NCI-H2227 (cell line): ENCODE data around the gene ZNF664.

ENCODE experiments used
- DNase-seq: peaks from one replicate; lab custom pipeline; 2025; ENCODE audit not compliant: unreplicated experiment; lab: John Stamatoyannopoulos, UW

Gene ZNF664

DNA sequence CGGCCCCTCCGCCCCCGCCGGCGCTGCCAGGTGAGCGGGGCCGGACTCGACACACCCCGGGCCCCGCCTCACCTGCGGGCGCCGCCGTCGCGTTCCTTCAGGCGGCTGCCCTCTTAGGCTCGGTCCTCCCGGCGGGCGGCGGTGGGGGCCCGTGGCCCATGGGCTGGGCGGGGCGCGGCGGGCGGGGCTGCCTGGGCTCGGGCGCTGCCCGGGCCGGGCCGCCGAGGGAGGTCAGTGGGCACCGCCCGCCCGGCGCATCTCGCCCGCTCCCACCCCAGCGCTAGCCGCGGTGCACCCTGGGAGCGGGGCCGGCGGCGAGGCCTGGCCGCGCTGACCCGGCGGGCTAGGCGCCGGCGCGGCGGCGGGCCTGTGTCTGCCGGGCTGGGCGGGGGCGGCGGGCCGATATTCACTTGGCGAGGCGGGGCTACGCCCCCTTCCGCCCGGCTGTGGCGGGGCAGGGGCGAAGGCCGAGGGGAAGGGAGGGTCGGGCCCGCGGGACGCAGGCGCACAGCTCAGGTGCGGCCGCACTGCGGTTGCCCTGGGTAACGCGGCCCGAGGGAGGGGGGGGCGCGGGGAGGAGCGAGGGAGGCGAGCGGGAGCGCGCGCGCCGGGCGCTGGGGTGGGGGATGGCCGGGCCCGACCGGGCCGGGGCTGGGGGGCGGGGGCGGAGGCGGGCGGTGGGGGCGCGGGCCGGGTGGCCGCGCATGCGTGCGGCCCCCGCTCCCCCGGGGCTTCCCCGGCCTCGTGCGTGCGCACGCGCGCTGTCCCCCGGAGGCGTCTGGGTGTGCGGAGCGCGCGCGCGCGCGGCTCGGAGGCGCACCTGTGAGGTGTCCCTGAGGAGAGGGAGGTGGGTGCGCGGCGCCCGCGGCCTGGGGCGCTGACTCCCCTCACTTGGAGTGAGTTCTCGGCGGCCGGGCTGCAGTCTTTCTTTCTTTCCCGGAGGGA lies at the start of gene ZNF664, which contains the start of gene CCDC92:
Gene ZNF664, plus strand, starts transcription at position 759 of the 945 bp plus-strand sequence. CDS start 38,930 bp downstream, outside the sequence.
Gene CCDC92, minus strand, starts transcription at position 375 of the 945 bp plus-strand sequence. CDS start 28,526 bp downstream, outside the sequence.
- DNase-seq = peak; percentile 99

DNA sequence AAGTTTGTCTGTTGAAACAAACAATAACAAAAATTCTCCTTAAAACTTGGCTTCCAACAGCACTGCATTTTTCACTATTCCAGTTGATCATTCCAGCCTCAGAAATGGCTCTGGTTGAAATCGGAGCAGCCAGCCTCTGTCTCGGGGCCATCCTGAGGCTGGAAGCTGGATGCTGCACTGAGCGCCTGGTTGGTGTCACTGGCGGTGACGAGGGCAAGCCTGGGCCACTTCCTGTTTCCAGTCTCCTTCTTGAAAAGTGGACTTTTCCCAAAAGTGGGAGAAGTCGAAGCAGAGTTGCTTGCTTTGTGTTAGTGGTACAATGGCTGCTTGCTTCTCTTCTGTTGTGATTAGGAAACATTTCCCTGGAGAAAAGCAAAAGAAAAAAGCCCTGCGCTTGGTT lies 49.1 kb upstream of the ZNF664 start:
- DNase-seq = no peak

DNA sequence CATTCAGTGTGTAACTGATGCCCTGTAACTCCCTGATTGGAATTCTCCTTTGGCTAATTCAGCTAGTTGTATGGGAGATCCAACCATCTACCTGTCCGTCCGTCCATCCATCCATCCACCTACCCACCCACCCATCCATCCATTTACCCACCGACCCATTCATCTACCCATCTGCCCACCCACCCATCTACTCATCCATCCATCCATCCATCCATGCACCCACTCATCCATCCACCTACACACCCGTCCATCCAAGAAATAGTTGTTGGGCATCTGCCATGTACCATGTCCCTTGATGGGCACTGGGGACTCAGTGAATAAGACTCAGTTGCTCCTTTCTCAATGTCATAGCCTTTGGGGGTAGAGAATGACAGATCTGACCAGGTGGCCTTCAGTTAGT lies 48.5 kb upstream of the ZNF664 start:
- no peak for DNase-seq

DNA sequence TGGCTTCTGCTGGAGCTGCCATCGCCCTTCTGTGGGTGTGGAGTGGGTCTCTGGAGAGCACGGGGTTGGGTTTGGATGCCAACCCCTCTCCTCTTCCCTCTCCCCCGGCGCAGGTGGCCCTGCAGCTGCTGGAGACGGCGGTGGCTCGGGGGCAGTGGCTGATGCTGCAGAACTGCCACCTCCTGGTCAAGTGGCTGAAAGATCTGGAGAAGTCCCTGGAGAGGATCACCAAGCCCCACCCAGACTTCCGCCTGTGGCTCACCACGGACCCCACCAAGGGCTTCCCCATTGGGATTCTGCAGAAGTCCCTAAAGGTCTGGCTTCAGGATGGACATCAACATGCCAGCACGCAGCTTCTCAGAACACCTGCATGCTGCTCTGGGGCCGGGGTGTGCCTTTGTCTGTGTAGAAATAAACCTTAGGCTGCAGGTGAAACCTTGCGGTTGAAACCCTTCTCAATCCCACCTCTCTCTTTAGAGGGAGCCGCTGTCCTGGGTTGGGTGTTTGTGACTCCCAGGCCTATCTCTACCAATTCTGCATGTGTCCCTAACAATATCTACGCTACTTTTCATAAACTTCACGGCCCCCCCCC lies 44.6 kb upstream of the ZNF664 start:
- no peak for DNase-seq

DNA sequence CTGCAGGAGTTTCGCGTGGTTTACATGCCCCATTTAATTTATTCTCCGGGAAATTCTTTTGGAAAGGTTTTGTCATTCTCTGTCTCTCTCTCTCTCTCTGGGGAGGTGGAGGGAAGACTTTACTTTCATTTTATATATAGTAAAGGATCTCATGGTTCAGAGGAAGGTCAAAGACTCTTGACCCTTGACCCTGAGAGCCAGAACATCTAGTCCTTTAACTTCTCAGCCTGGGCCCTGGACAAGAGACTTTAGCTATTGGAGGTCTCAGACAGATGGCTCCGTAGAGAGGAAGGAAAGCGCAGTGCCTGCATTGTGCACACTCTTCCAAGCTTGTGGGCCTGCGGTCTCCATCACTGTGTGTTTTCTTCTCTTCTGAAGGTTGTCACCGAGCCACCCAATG lies 44.1 kb upstream of the ZNF664 start:
- DNase-seq = no peak

DNA sequence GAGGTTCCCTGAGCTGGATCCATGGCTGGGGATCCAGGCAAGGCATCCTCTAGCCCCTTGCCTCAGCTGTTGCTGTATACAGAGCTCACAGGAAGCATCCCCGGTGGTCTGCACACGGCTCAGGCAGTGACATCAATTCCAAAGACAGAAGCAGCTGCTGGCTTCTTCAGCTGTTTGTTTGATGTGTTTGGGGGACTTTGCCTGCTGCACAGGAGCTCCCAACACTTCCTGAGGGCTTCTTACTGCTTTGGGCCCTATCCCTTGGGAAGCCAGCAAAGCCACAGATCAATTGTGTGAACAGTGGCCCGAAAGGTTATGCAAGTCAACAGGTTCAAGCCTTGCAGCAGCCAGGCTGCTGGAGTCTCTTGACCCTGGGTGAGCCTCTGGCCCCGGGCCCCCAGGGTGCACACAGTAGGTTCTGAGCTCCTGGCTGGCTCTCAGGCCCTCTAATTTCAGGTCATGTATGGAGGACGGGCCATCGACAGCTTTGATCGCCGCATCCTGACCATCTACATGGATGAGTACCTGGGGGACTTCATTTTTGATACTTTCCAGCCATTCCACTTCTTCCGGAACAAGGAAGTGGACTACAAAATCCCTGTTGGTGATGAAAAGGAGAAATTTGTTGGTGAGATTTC lies 43.0 kb upstream of the ZNF664 start:
- no peak for DNase-seq

DNA sequence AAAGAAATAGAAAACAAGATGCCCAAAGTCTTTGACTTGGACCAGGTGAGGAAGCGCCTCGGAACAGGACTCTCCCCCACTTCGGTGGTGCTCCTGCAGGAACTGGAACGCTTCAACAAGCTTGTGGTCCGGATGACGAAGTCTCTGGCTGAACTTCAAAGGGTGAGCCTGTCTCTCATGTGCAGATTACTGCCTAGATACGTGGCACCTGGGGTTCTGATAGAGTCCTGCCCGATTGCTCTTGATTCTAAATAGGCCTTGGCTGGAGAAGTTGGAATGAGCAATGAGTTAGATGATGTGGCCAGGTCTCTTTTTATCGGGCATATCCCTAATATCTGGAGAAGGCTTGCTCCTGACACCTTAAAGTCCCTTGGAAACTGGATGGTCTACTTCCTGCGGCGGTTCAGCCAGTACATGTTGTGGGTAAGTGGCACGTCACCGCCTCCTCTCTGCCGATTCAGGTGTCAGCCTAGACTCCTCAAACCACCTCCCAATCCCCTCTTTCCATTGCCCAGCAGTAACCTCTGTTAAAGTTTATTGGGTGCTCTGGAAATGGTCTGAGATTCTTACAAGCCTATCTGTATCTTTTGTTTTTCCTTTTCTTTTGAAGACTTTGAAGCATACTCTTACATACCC lies 41.2 kb upstream of the ZNF664 start:
- no peak for DNase-seq

DNA sequence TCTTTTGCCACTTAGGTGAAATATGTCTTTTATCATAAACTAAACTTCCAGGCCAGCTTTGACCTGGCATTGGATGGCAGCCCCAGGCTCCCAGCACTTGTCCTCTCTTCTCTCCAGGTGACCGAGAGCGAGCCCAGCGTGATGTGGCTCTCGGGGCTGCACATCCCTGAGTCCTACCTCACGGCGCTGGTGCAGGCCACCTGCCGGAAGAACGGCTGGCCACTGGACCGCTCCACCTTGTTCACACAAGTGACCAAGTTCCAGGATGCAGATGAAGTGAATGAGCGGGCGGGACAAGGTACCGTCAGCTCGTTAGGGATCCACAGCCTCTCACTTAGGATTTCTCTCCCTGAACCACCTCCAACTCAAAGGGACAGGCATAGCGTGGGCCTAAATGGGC lies 39.8 kb upstream of the ZNF664 start:
- DNase-seq = no peak

DNA sequence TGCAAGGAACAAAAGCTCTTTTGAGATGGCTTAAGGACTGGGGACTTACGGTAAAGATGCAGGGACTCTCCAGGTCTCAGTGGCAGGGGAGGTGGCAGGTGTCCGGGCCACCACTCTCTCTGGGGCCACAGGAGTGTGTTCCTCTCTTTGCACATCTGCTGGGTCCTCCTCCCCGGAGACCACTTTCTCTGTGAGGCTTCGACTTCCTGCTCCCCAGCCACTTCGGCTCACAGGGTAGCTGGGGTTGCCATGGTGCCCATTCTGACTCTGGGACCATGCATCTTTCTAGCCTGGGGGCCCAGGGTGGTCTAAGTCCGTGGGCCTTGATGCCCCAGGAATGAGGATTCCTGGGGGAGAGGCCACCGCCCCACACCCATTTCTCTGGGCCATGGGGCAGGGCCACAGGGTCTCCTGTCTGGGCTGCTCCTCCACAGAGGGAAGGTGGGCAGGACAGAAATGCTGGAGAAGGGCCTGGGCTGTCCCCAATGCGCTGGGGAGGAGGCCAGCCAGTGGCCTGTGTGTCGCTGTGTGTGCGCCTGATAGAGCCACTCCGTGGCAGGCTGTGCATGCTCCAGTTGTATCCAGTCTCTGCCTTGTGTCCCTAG lies 38.9 kb upstream of the ZNF664 start:
- DNase-seq = no peak

DNA sequence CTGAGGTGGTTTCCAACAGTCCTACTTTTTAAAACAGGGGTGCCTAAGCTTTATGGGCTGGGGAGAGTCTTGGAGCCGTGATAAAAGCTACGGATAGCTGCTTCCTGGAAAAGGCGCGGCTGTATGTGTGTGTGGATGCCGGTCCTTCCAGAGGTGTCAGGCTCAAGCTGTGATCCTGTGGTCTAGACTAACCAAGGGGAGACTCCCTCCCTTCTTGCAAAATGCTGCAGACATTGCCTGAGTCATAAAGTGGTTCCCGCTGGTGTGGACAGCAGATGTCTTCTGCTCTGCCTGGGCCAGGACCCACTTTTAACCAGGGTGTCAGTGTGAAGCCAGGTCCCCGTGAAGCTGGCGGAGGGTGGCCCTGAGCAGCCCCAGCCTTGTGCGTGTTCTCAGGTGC lies 38.2 kb upstream of the ZNF664 start:
- no peak for DNase-seq

DNA sequence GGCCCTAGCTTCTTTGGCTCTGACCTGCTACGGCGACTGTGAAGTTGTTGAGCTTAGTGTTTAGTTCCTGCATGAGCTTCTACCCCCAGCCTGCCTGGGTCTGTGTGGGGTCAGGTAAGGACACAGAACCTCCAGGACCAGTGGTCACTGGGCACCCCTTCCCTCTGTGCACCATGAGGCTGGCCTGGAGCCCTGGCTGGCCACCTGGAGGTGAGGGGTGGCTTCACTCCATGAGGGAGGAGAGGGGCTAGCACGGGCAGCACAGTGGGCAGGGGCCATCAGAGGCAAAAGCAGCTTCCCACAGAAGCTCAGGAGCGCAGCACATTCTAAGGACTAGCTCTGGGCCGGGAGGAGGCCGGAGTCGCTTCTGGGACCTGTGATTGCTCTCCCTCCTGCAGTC lies 37.1 kb upstream of the ZNF664 start:
- no peak for DNase-seq

DNA sequence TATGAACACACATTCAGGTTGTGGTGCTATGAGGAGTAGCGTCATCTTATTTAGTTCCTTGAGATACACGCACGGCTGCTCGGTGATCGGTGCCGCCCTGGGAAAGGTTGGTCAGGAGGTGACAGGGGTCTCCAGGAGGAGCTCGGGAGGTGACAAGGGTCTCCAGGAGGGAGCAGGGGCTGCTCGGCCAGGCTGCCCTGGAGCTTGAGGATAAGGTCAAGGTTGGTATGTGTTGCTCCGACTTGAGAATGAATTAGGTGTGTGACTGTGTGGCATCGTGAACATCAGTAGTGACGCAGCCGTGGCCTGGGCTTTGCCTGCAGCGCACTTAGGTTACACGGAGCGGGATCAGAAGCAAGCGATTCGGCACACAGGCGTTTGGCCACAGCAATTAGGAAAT lies 36.5 kb upstream of the ZNF664 start:
- DNase-seq = no peak

DNA sequence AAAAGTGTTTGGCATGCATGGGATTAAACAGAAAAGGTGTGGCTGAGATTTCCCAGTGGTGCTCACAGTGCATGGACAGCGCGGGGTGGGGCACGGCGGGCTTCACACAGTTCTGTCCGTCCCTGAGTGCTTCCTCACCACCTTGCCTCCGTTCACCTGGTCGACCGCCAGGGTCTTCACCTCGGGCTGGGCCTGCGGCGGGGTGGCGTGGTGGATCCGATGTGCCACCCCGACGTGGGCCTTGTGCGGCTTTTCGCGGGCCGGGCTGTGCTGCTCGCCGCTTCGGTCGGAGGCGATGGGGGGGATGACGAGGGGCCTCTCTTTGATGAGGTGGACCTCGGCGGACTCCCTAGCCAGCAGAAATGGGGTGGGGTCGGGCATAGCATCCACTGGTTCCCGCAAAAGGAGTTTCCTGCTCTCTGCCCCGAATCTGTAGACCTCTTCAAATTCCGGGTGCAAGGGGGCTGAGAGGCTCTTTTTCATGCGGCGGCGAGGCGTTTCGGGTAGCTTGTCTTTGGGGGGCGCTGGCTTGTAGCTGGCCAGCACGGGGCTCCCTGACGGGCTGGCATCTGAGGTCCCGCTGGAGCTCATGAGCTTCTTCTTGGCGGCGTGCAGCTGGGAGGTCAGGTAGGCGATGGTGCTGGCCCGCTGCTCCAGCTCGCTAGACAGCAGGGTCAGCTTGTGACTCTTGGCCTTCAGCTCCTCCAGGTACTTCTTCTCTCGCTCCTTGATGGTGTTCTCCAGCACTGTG lies 35.9 kb upstream of the ZNF664 start:
- DNase-seq = no peak

DNA sequence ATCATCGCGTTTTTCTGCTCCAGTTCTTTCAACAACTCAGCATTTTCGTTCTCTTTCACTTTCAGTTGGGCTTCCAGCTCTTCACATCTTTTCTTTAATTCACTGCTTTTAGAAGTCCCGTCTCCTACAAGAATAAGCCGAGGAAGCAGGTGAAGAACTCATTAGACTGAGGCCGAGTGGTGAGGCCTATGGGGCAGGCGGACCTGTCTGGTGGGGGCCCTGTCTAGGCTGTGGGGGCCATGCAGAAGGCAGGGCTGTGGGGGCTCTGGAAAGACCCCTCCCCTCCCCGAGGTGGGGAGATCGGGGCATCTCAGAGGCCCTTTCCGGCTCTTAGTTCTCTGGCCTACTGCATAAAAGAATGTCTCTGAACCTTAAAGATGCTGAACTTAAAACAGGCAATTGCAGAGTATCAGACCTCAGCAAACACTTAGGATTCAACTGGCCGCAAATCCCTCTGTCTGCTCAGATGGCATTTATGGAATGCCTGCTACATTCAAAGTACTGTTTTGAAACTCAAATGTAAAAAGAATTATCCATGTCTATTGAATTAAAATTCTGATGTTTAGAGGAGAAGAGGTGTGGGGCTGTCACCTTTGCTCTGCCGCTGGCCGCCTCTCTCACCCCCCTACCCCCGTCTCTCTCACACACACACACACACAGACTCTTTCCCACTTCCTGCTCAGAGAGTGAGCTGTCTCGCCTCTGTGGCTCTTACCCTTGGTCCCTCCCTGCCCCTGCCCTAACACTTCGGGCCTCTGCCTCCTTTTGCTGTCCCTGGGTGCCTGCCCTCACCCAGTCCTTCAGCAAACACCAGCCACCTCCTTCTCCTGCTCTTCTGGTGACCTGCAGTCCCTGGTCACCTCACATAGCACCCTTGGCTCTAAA lies 35.1 kb upstream of the ZNF664 start:
- no peak for DNase-seq

DNA sequence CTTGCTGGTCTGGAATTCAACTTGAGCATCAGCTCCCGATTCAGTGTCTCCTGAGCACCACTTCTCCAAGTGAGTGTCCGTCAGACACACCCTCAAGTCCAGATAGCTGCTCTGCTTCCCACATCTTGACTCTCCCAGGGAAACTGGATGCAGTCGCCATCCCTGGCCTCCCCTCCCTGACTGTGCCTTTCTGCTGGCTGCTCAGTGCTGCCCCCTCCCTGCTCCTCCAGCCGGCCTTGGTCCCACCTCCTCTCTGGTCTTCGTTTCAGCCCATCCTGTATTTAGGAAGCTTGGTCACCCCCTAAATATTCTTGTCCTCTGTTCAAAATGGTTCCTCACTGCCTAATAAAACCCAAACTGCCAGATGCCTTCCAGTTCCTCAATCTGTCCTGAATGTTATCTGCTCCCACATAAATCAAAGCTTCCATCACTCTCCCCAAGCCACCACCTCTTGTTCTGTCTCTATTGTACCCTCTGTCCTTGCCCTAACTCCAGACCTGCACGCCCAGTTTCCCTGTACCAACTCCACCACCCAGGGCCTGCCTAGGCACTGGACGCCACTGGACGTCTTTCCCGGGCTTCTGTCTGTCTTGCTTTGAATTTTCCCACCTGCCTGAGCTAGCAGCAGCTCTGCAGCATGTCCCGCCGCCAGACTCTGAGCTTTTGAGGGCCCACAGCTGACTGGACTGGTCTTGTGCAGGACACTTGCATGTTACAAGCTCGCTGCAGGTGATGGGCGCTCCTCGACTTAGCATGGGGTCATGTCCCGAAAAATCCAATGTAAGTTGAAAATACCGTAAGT lies 34.1 kb upstream of the ZNF664 start:
- no peak for DNase-seq

DNA sequence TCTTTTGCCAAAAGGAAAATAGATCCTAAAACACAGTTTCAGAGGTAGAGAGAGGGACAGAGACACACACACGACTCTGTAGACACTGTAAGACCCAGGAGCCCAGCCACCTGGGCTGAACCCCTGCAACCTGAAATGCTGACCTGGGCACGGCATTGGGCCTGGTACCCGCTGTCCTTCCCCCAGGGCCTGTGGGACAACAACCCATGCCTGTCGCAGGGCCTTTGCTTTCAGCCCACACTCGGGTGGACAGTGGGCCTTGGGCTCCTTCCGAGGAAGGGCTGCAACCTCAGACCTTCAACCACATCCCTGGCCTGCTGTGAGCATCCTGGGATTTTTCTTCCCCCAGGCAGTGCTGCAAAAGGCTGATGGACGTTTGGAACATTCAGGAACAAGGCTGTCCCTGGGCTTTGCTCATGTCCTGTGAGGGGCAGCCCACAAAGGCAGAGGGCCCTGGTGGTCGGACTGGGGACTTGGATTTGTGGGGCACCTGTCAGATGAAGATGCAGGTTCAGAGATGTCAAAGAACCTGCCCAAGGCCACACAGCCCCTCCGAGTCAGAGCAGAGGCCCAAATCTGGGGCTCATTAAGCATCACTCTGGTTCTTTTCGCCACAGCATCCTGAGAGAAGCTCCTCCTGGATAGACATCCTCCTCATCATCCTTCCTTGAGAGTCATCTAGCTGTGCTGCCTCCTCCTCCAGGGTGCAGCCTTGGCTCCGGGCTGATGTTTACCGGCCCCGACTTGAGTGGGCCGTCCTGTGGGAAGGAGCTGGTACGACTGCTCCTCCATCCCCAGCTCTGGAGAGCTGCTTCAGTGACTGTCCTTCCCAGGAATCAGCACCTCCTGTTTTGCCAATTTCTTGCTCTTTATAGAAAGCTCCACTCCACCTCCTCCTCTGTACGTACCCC lies 33.0 kb upstream of the ZNF664 start:
- no peak for DNase-seq

DNA sequence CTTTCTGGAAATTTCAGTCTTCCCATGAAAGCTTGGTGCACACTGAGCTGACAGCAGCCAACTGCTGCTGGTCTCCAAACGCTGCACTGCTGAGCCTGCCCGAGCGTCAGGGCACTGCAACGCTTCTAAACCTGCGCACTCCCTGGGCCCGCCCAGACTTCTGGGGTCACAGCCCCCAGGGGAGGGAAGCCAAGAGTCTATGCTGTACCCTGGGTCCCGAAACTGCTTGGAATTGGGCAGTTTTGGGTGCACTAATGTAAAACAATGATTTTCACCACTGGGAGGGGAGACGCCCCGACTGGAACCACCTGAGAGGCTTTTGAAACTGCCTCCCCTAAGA lies 32.4 kb upstream of the ZNF664 start:
- no peak for DNase-seq

DNA sequence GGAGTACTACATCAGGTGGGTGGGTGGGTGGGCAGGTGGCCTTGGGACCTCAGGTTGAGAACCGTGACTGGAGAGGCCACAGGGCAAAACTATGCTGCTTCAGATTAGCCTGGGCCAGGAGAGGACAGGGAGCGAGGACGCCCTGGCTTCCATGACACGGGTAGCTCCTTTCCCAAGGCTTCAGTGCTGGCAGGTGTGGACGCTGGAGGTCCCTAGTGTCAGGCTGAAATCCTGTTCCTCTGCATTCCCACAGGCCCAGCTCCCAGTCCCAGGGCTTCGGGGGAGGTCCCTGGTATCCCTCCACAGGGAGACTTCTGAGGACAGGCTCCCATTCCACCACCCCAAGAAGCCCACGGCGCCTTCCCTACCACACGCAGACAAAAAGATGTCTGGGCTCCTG lies 32.0 kb upstream of the ZNF664 start:
- no peak for DNase-seq
